ENCODE results near the gene POLR3E.

The POLR3E gene

DNA sequence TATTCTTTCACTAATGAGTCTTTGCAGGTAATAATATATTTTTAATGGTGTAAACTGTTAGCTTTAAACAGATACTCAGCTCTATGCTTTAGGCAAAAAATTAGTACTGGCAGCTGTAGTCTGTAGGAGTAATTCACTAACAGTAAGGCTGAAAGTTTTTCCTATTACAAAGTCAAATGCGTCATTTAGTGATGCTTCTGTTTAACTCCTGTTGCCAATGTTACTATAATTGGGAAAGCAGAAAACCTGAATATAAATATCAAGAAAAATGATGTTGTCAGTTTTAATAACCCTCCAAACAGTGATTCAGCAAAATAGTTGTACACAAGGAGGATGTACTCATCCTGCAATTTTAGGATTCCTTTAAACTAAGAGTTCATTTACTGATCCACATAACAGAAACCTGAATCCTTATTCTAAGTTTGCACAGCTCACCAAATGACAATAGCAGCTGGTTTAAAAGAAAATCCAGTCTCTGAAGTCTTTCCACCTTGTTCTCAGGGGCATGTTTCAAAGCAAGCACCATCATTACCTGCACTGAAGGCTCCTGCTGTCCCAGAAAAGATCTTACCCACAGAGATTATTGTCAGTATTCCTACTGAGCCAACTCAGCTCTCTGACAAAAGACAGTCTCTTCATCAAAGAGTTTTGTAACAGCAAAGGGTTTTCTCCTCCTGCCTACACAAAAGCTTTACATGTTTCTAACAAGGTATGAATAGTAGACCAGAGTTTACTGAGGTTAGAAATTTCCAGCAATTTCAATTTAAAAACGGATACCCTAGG is 73.0 kb downstream of the POLR3E start:
- no peak for TF ChIP-seq CTCF (conservative IDR thresholded peaks at IDR 0.05; ENCODE audit: control insufficient read depth, insufficient read depth, low read depth, low read length)

GRCh38 chr16:22372882-22373661 is 75.9 kb downstream of the POLR3E start:
- DNase-seq (ENCODE audit: low read depth) = no peak
- TF ChIP-seq CTCF (conservative IDR thresholded peaks at IDR 0.05; ENCODE audit: control insufficient read depth, insufficient read depth, low read depth, low read length) = no peak
- H3K4me3 ChIP-seq (ENCODE audit: control insufficient read depth, low read depth, low read length) = peak overlapping the region; percentile 71

More for the DNA sequence above, 73.0 kb downstream of the POLR3E start:
- H3K4me3 ChIP-seq (ENCODE audit: control insufficient read depth, low read depth, low read length) = no peak overlapping the region
- DNase-seq (ENCODE audit: low read depth) = peak; percentile 85

DNA sequence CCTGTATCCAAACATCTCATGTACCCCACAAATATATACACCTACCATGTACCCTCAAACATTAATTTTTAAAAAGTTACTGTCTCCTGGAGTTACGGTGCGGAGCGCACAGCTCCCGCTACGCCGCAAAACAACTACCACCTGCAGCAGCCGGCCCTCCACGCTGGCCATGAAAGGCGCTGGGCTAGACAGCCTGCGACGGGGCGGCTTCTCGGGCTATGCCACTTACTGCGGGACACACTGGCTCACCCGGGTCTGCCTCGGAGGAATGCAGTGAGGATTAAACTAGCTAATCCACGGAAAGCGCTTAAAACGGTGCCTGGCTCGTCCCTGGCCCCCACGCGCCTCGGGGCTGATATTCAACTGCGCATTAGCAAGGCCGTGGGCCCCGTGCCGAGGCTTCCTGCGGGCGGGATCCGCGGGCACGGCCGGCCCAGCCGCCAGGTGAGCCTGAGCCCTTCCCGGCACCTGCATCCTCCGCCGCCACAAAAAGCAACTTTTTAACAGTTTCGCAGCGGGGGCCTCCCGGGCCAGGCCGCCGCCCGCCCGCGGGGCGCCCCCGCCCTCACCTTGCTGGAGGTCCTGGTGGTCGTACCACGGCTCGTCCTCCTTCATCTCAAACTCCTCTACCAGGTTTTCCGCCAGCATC is 76.6 kb downstream of the POLR3E start:
- DNase-seq (ENCODE audit: low read depth) = no peak
- H3K4me3 ChIP-seq (ENCODE audit: control insufficient read depth, low read depth, low read length) = peak overlapping the region; percentile 71
- no peak for TF ChIP-seq CTCF (conservative IDR thresholded peaks at IDR 0.05; ENCODE audit: control insufficient read depth, insufficient read depth, low read depth, low read length)

GRCh38 chr16:22374311-22375116 is 77.3 kb downstream of the POLR3E start, which contains the start of gene CDR2:
CDR2 (minus strand) TSS chr16:22374619; CDS start chr16:22374309, 310 bp downstream.
- no peak for TF ChIP-seq CTCF (conservative IDR thresholded peaks at IDR 0.05; ENCODE audit: control insufficient read depth, insufficient read depth, low read depth, low read length)
- peak within 1 kb of the TSS; percentile 71 for H3K4me3 ChIP-seq (ENCODE audit: control insufficient read depth, low read depth, low read length)
- DNase-seq (ENCODE audit: low read depth) = peak; percentile 93

DNA sequence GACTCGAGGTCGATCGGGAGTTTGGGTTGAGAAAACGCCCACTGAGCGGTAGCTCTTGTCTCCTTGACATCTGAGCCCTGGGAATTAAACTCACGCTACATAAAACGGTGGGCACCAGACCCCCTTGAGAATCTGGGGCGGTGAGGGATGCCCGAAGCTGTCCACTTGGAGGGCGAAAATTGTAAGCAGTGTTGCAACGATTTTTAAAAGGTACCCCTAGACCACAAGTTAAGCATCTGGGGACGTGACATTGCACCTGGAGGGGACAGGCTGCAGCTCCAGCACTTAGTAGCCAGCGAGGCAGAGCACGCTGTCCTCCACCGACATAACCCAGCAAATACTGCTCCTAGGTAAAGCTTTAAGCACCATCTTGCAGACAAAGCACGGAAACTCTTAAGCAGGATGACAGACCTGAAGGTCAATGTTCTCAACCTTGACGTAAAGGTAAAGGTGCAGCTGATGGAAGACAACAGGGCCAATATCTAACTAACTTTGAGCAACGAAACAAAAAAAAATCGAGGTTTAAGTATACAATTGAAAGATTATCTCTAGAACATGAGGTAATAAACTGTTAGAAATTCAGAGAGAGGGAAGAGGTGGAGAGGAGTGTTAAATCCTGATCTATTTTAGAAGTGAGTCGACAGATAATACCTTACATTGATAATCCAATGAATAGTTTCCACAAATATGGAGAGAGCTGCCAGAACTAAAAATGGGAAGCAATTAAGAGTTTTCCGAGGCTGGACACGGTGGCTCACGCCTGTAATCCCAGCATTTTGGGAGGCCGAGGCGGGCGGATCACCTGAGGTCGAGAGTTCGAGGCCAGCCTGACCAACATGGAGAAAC is 78.1 kb downstream of the POLR3E start:
- TF ChIP-seq CTCF (conservative IDR thresholded peaks at IDR 0.05; ENCODE audit: control insufficient read depth, insufficient read depth, low read depth, low read length) = no peak
- H3K4me3 ChIP-seq (ENCODE audit: control insufficient read depth, low read depth, low read length) = peak overlapping the region; percentile 71
- DNase-seq (ENCODE audit: low read depth) = no peak
